Mesendoderm (in vitro differentiated cells): Measurements from ENCODE around the gene DGAT2.

Source experiments
- DNase-seq: peaks from one replicate; pipeline ENCODE4 v3.0.0; 2013
- H2AK5ac ChIP-seq: 2 replicates; pipeline ENCODE4 v1.6.1; 2013; ENCODE audit warnings: low read length, inconsistent platforms
- H2BK120ac ChIP-seq: 2 replicates; pipeline ENCODE4 v1.6.1; 2013; ENCODE audit warnings: low read depth, mild to moderate bottlenecking, low read length, moderate library complexity, mixed read lengths
- H2BK15ac ChIP-seq: replicated peaks from 2 replicates; pipeline ENCODE4 v1.6.1; 2013; ENCODE audit warnings: low read depth, mild to moderate bottlenecking, moderate library complexity
- H2BK5ac ChIP-seq: 2 replicates; pipeline ENCODE4 v1.6.1; 2013; ENCODE audit warnings: low read length, inconsistent platforms
- H3K18ac ChIP-seq: 2 replicates; pipeline ENCODE4 v1.6.1; 2013; ENCODE audit warnings: mild to moderate bottlenecking, low read length, mixed read lengths
- H3K23ac ChIP-seq: one replicate; pipeline ENCODE4 v1.6.1; 2013; ENCODE audit warnings: low read length
- H3K27ac ChIP-seq: 2 replicates; pipeline ENCODE4 v1.5.1; 2013; ENCODE audit warnings: low read depth, mild to moderate bottlenecking, inconsistent platforms, low read length, moderate library complexity
- H3K27me3 ChIP-seq: 2 replicates; pipeline ENCODE4 v1.6.1; 2013; ENCODE audit warnings: low read length, control low read depth, mild to moderate bottlenecking, inconsistent platforms; ENCODE audit not compliant: insufficient read depth, poor library complexity
- H3K36me3 ChIP-seq: 2 replicates; pipeline ENCODE4 v1.6.1; 2013; ENCODE audit warnings: low read length, inconsistent platforms; ENCODE audit not compliant: control insufficient read depth, insufficient read depth
- H3K4ac ChIP-seq: one replicate; pipeline ENCODE4 v1.6.1; 2013; ENCODE audit warnings: low read depth, mild to moderate bottlenecking, low read length, moderate library complexity
- H3K4me1 ChIP-seq: 2 replicates; pipeline ENCODE4 v1.6.1; 2013; ENCODE audit warnings: low read depth, low read length, inconsistent platforms; ENCODE audit not compliant: control insufficient read depth
- H3K4me2 ChIP-seq: 2 replicates; pipeline ENCODE4 v1.6.1; 2013; ENCODE audit warnings: low read length
- H3K4me3 ChIP-seq: 2 replicates; pipeline ENCODE4 v1.5.1; 2013; ENCODE audit warnings: mild to moderate bottlenecking, low read length
- H3K56ac ChIP-seq: one replicate; pipeline ENCODE4 v1.6.1; 2013; ENCODE audit warnings: low read length
- H3K79me1 ChIP-seq: 2 replicates; pipeline ENCODE4 v1.6.1; 2013; ENCODE audit warnings: low read length, inconsistent platforms
- H3K79me2 ChIP-seq: 2 replicates; pipeline ENCODE4 v1.6.1; 2013; ENCODE audit warnings: mild to moderate bottlenecking, low read length; ENCODE audit not compliant: control insufficient read depth, insufficient read depth
- H3K9ac ChIP-seq: 2 replicates; pipeline ENCODE4 v1.6.1; 2013; ENCODE audit warnings: low read length, inconsistent platforms
- H4K5ac ChIP-seq: one replicate; pipeline ENCODE4 v1.6.1; 2013; ENCODE audit warnings: low read length
- H4K8ac ChIP-seq: one replicate; pipeline ENCODE4 v1.6.1; 2013; ENCODE audit warnings: low read depth, mild to moderate bottlenecking, control low read depth, low read length, moderate library complexity
- WGBS: extraction: QIAGEN DNeasy Blood & Tissue Kit; methylation state at CpG from one replicate; pipeline ENCODE4 v1.1.7; 2013; ENCODE audit warnings: low lambda C conversion rate, missing lambda C conversion rate; ENCODE audit not compliant: insufficient coverage; ENCODE audit errors: extremely low coverage; 5-methylcytosine and 5-hydroxymethylcytosine counted together

The DGAT2 gene

DNA sequence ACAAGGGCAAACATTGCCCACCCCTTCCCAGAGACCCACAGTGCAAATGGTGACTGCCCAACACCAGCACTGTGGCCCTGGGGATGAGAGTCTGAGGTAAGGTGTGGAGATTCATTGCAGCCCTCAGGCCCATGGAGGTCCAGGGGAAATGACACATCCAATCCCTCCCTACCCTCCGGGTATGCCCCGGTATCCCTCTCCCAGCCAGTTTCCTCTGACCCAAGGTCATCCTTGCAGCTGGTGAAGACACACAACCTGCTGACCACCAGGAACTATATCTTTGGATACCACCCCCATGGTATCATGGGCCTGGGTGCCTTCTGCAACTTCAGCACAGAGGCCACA lies 27.5 kb downstream of the DGAT2 start:
- WGBS = no CpG with 5 or more reads among the region's 2 CpGs
- Histone ChIP-seq H3K27ac (no peak overlapping the region), H3K27me3 (no peaks in the 10 kb centered on the region), H4K8ac (no peak overlapping the region), H2BK120ac (no peak overlapping the region), H3K36me3 (no peaks in the 10 kb centered on the region), H3K79me2 (no peaks in the 10 kb centered on the region), H3K4me1 (no peaks in the 10 kb centered on the region), H2BK5ac (no peak overlapping the region), H3K79me1 (no peaks in the 10 kb centered on the region), H3K4ac (no peak overlapping the region), H3K18ac (no peak overlapping the region), H3K9ac (no peak overlapping the region), H2AK5ac (no peak overlapping the region), H3K23ac (no peak overlapping the region), H3K4me2 (no peak overlapping the region), H3K4me3 (no peak overlapping the region), H4K5ac (no peak overlapping the region), H2BK15ac (no peak overlapping the region), H3K56ac (no peak overlapping the region)
- no peak for DNase-seq

DNA sequence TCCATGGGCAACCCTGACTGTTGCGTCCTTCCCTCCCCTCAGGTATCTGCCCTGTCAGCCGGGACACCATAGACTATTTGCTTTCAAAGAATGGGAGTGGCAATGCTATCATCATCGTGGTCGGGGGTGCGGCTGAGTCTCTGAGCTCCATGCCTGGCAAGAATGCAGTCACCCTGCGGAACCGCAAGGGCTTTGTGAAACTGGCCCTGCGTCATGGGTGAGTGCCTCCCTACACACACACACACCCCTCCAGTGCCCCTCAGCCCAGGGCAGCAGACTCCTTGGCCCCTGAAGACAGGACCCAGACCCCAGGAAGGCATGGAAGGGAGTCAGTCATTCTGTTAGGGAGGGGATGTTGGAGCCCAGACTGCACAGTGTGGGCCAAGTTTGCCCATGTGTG lies 28.5 kb downstream of the DGAT2 start:
- H2AK5ac ChIP-seq = no peak overlapping the region
- H3K27me3 ChIP-seq = no peaks in the 10 kb centered on the region
- no peaks in the 10 kb centered on the region for H3K36me3 ChIP-seq
- H3K23ac ChIP-seq = no peak overlapping the region
- H4K5ac ChIP-seq = no peak overlapping the region
- no peak overlapping the region for H3K9ac ChIP-seq
- H3K4me1 ChIP-seq = no peaks in the 10 kb centered on the region
- no peak overlapping the region for H3K56ac ChIP-seq
- no peak overlapping the region for H3K4ac ChIP-seq
- no peak for DNase-seq
- H3K79me1 ChIP-seq = no peaks in the 10 kb centered on the region
- no CpG with 5 or more reads among the region's 8 CpGs for WGBS
- no peak overlapping the region for H3K4me2 ChIP-seq
- H3K4me3 ChIP-seq = no peak overlapping the region
- no peak overlapping the region for H4K8ac ChIP-seq
- H2BK120ac ChIP-seq = no peak overlapping the region
- H2BK15ac ChIP-seq = no peak overlapping the region
- no peaks in the 10 kb centered on the region for H3K79me2 ChIP-seq
- H3K18ac ChIP-seq = no peak overlapping the region
- H2BK5ac ChIP-seq = no peak overlapping the region
- no peak overlapping the region for H3K27ac ChIP-seq

DNA sequence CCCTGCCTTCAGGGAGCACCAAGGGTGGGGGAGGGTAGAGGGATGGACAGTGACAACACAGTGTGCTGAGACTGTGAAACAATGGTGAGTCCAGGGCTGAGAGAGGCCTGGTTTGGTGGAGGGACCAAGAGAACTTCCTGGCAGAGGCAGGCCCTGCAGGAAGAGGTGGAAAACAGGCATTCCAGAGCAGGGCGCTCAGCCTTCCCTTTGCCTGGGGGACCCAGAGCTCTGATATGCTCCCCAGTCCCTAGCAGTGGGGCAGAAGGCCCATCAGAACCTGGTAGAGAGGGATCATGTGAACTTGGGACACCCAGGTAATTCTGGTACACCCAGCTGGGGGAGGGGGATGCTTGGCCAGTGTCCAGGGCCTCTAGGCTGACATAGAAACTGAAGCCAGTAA lies 29.2 kb downstream of the DGAT2 start:
- H3K9ac ChIP-seq = no peak overlapping the region
- H4K8ac ChIP-seq = no peak overlapping the region
- H2BK5ac ChIP-seq = no peak overlapping the region
- no peaks in the 10 kb centered on the region for H3K4me1 ChIP-seq
- H3K4me3 ChIP-seq = no peak overlapping the region
- H2BK15ac ChIP-seq = no peak overlapping the region
- H3K23ac ChIP-seq = no peak overlapping the region
- no peak overlapping the region for H3K18ac ChIP-seq
- H2AK5ac ChIP-seq = no peak overlapping the region
- WGBS = no CpG with 5 or more reads among the region's 1 CpG
- no peaks in the 10 kb centered on the region for H3K36me3 ChIP-seq
- H3K4me2 ChIP-seq = no peak overlapping the region
- H3K79me2 ChIP-seq = no peaks in the 10 kb centered on the region
- no peaks in the 10 kb centered on the region for H3K79me1 ChIP-seq
- no peaks in the 10 kb centered on the region for H3K27me3 ChIP-seq
- no peak for DNase-seq
- H4K5ac ChIP-seq = no peak overlapping the region
- H3K56ac ChIP-seq = no peak overlapping the region
- H3K4ac ChIP-seq = no peak overlapping the region
- H2BK120ac ChIP-seq = no peak overlapping the region
- no peak overlapping the region for H3K27ac ChIP-seq

DNA sequence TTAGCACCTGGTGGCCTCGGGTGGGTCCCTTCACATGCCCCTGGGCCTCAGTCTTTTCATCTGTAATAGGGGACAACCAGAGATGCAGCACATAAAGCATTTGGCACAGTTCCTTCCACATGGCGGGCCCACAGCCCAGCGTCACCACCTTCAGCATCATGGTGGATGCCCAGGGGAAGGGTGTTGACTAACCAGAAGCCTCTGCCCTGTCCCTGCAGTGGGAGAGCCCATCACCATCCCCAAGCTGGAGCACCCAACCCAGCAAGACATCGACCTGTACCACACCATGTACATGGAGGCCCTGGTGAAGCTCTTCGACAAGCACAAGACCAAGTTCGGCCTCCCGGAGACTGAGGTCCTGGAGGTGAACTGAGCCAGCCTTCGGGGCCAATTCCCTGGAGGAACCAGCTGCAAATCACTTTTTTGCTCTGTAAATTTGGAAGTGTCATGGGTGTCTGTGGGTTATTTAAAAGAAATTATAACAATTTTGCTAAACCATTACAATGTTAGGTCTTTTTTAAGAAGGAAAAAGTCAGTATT lies 31.6 kb downstream of the DGAT2 start:
- Histone ChIP-seq H2BK120ac (no peak overlapping the region), H2AK5ac (no peak overlapping the region), H3K79me1 (no peaks in the 10 kb centered on the region), H2BK15ac (no peak overlapping the region), H3K23ac (no peak overlapping the region), H3K4me1 (no peaks in the 10 kb centered on the region), H3K79me2 (no peaks in the 10 kb centered on the region), H4K5ac (no peak overlapping the region), H3K4me3 (no peak overlapping the region), H3K36me3 (no peaks in the 10 kb centered on the region), H3K4ac (no peak overlapping the region), H3K27me3 (no peaks in the 10 kb centered on the region), H3K56ac (no peak overlapping the region), H3K4me2 (no peak overlapping the region), H3K9ac (no peak overlapping the region), H2BK5ac (no peak overlapping the region), H4K8ac (no peak overlapping the region), H3K18ac (no peak overlapping the region), H3K27ac (no peak overlapping the region)
- no peak for DNase-seq
- no CpG with 5 or more reads among the region's 8 CpGs for WGBS

DNA sequence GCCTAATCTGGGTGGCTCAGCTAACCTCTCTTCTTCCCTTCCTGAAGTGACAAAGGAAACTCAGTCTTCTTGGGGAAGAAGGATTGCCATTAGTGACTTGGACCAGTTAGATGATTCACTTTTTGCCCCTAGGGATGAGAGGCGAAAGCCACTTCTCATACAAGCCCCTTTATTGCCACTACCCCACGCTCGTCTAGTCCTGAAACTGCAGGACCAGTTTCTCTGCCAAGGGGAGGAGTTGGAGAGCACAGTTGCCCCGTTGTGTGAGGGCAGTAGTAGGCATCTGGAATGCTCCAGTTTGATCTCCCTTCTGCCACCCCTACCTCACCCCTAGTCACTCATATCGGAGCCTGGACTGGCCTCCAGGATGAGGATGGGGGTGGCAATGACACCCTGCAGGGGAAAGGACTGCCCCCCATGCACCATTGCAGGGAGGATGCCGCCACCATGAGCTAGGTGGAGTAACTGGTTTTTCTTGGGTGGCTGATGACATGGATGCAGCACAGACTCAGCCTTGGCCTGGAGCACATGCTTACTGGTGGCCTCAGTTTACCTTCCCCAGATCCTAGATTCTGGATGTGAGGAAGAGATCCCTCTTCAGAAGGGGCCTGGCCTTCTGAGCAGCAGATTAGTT lies 32.3 kb downstream of the DGAT2 start:
- Histone ChIP-seq H3K79me1 (no peaks in the 10 kb centered on the region), H3K27ac (no peak overlapping the region), H4K5ac (no peak overlapping the region), H2AK5ac (no peak overlapping the region), H3K27me3 (no peaks in the 10 kb centered on the region), H3K79me2 (no peaks in the 10 kb centered on the region), H3K4me3 (no peak overlapping the region), H2BK120ac (no peak overlapping the region), H3K4ac (no peak overlapping the region), H3K9ac (no peak overlapping the region), H3K36me3 (no peaks in the 10 kb centered on the region), H3K18ac (no peak overlapping the region), H2BK5ac (no peak overlapping the region), H4K8ac (no peak overlapping the region), H2BK15ac (no peak overlapping the region), H3K4me2 (no peak overlapping the region), H3K4me1 (no peaks in the 10 kb centered on the region), H3K23ac (no peak overlapping the region), H3K56ac (no peak overlapping the region)
- DNase-seq = no peak
- WGBS = no CpG with 5 or more reads among the region's 6 CpGs

DNA sequence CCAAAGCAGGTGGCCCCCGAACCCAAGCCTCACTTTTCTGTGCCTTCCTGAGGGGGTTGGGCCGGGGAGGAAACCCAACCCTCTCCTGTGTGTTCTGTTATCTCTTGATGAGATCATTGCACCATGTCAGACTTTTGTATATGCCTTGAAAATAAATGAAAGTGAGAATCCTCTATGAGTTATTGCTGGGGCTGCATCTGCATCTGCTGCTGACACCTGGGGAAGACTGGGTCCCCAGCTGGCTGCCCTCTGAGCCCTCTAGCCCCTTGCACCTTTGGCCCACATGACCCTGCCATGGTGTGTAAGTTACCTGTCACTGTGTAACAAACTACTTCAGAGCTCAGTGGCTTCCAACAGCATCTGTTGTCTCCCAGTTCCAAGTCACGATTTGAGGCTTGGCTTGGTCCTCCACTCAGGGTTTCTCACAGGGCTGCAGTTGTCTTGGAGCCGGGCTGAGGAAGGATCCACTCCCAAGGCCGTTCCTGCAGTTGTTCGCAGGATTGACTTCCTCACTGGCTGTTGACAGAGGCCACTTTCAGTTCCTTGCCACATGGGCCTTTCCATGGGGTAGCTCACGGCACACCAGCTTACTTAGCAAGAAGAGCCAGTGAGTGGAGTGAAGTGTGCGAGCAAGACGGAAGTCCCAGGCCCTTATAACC lies 32.9 kb downstream of the DGAT2 start:
- Histone ChIP-seq H3K56ac (no peak overlapping the region), H3K27ac (no peak overlapping the region), H2AK5ac (no peak overlapping the region), H3K4me1 (no peaks in the 10 kb centered on the region), H2BK5ac (no peak overlapping the region), H3K23ac (no peak overlapping the region), H3K79me2 (no peaks in the 10 kb centered on the region), H3K79me1 (no peaks in the 10 kb centered on the region), H4K5ac (no peak overlapping the region), H3K4me3 (no peak overlapping the region), H3K18ac (no peak overlapping the region), H3K27me3 (no peaks in the 10 kb centered on the region), H2BK120ac (no peak overlapping the region), H4K8ac (no peak overlapping the region), H2BK15ac (no peak overlapping the region), H3K36me3 (no peaks in the 10 kb centered on the region), H3K4ac (no peak overlapping the region), H3K9ac (no peak overlapping the region), H3K4me2 (no peak overlapping the region)
- no peak for DNase-seq
- WGBS = no CpG with 5 or more reads among the region's 9 CpGs
